Mesenchymal stem cell (in vitro differentiated cells and primary cell): Measurements from ENCODE around the gene LRRC8B.

ENCODE experiments used
- DNase-seq: peaks from one replicate; pipeline ENCODE4 v3.0.0-alpha.2; 2013
- H2AFZ ChIP-seq: one replicate; pipeline ENCODE4 v1.6.1; 2013; ENCODE audit warnings: low read depth, mild to moderate bottlenecking, control low read depth, inconsistent platforms, low read length, moderate library complexity
- H2AK5ac ChIP-seq: 2 replicates; pipeline ENCODE4 v1.6.1; 2013; ENCODE audit warnings: low read length, moderate library complexity, mild to moderate bottlenecking, inconsistent platforms; ENCODE audit not compliant: severe bottlenecking
- H2BK120ac ChIP-seq: one replicate; pipeline ENCODE4 v1.6.1; 2013; ENCODE audit warnings: low read depth, mild to moderate bottlenecking, inconsistent platforms, low read length, moderate library complexity
- H2BK12ac ChIP-seq, 2 experiments: one replicate each; pipeline ENCODE4 v1.6.1; 2013; ENCODE audit warnings: inconsistent platforms in 2 of 2, low read length in 2 of 2, mild to moderate bottlenecking in 2 of 2, moderate library complexity in 2 of 2, control low read depth in 1 of 2
- H2BK15ac ChIP-seq: one replicate; pipeline ENCODE4 v1.6.1; 2013; ENCODE audit warnings: mild to moderate bottlenecking, low read depth, inconsistent platforms; ENCODE audit not compliant: poor library complexity, severe bottlenecking
- H2BK5ac ChIP-seq: 2 replicates; pipeline ENCODE4 v1.6.1; 2013; ENCODE audit warnings: low read depth, mild to moderate bottlenecking, low read length, control low read depth, inconsistent platforms; ENCODE audit not compliant: poor library complexity, severe bottlenecking
- H3K14ac ChIP-seq, 2 experiments: one replicate each; pipeline ENCODE4 v1.6.1; 2013; ENCODE audit warnings: inconsistent platforms in 2 of 2, low read length in 2 of 2, control low read depth in 1 of 2, mild to moderate bottlenecking in 1 of 2, moderate library complexity in 1 of 2
- H3K18ac ChIP-seq, 2 experiments: one replicate each; pipeline ENCODE4 v1.6.1; 2013; ENCODE audit warnings: inconsistent platforms in 2 of 2, low read length in 2 of 2, control low read depth in 1 of 2, low read depth in 1 of 2, mild to moderate bottlenecking in 1 of 2
- H3K23ac ChIP-seq, 2 experiments: one replicate each; pipeline ENCODE4 v1.6.1; 2013; ENCODE audit warnings: inconsistent platforms in 2 of 2, low read length in 2 of 2, mild to moderate bottlenecking in 2 of 2, moderate library complexity in 2 of 2, control low read depth in 1 of 2
- H3K27ac ChIP-seq: 2 replicates; pipeline ENCODE4 v1.5.1; 2013; ENCODE audit warnings: mild to moderate bottlenecking, moderate library complexity, low read length, control low read depth, inconsistent platforms; ENCODE audit not compliant: poor library complexity, severe bottlenecking
- H3K27me3 ChIP-seq, 2 experiments: 2 replicates each; pipeline versions ENCODE4 v1.6.1 to v1.7.0; 2013; ENCODE audit warnings: low read length in 2 of 2, mild to moderate bottlenecking in 2 of 2, moderate library complexity in 2 of 2, control low read depth in 1 of 2, inconsistent platforms in 1 of 2; ENCODE audit not compliant: control insufficient read depth in 1 of 2, insufficient read depth in 1 of 2
- H3K36me3 ChIP-seq, 2 experiments: 2 replicates each; pipeline versions ENCODE4 v1.6.1 to v1.7.0; 2013; ENCODE audit warnings: low read length in 2 of 2, control low read depth in 1 of 2, inconsistent platforms in 1 of 2, low read depth in 1 of 2, mild to moderate bottlenecking in 1 of 2; ENCODE audit not compliant: insufficient read depth in 2 of 2, control insufficient read depth in 1 of 2
- H3K4ac ChIP-seq, 2 experiments: one replicate each; pipeline ENCODE4 v1.6.1; 2013; ENCODE audit warnings: inconsistent platforms in 2 of 2, low read length in 2 of 2, mild to moderate bottlenecking in 2 of 2, moderate library complexity in 2 of 2, control low read depth in 1 of 2, low read depth in 1 of 2
- H3K4me1 ChIP-seq: 2 replicates; pipeline ENCODE4 v1.6.1; 2013; ENCODE audit warnings: low read depth, low read length, control low read depth; ENCODE audit not compliant: control insufficient read depth, insufficient read depth
- H3K4me2 ChIP-seq: 2 replicates; pipeline ENCODE4 v1.6.1; 2013; ENCODE audit warnings: low read length, mild to moderate bottlenecking, inconsistent platforms; ENCODE audit not compliant: poor library complexity, severe bottlenecking
- H3K4me3 ChIP-seq, 2 experiments: 2 replicates each; pipeline versions ENCODE4 v1.5.1 to v1.7.0; 2013; ENCODE audit warnings: low read length in 2 of 2, mild to moderate bottlenecking in 2 of 2, control low read depth in 1 of 2, low read depth in 1 of 2; ENCODE audit not compliant: insufficient read depth in 1 of 2
- H3K79me1 ChIP-seq: replicated peaks from 2 replicates; pipeline ENCODE4 v1.6.1; 2013; ENCODE audit warnings: mild to moderate bottlenecking, control low read depth, low read length, inconsistent platforms; ENCODE audit not compliant: poor library complexity, severe bottlenecking
- H3K9ac ChIP-seq: 2 replicates; pipeline ENCODE4 v1.7.0; 2013; ENCODE audit warnings: mild to moderate bottlenecking, low read length, moderate library complexity
- H3K9me3 ChIP-seq: 2 replicates; pipeline ENCODE4 v1.7.0; 2013; ENCODE audit warnings: mild to moderate bottlenecking, low read length; ENCODE audit not compliant: control insufficient read depth
- H4K8ac ChIP-seq: one replicate; pipeline ENCODE4 v1.6.1; 2013; ENCODE audit warnings: inconsistent platforms, mild to moderate bottlenecking, low read length, moderate library complexity
- H4K91ac ChIP-seq: one replicate; pipeline ENCODE4 v1.6.1; 2013; ENCODE audit warnings: mild to moderate bottlenecking, low read length, inconsistent platforms
- WGBS: methylation state at CpG from one replicate; pipeline ENCODE4 v1.1.7; 2013; ENCODE audit warnings: mixed read lengths; 5-methylcytosine and 5-hydroxymethylcytosine counted together

LRRC8B gene

GRCh38 chr1:89610457-89611011 lies 85.9 kb downstream of the LRRC8B start:
- H3K4me1 ChIP-seq = peaks cover 1% of the 10 kb centered on the region
- H3K36me3 ChIP-seq = peaks cover 0 to 6% of the 10 kb centered on the region in 2 experiments
- H2BK15ac ChIP-seq = no peak overlapping the region
- DNase-seq = no peak
- 80% methylated on average over 13 of the region's 15 CpGs for WGBS
- H2BK12ac ChIP-seq = no peak overlapping the region
- no peak overlapping the region for H2AK5ac ChIP-seq
- H4K8ac ChIP-seq = no peak overlapping the region
- no peak overlapping the region for H3K9ac ChIP-seq
- no peak overlapping the region for H3K18ac ChIP-seq
- H4K91ac ChIP-seq = no peak overlapping the region
- no peak overlapping the region for H3K23ac ChIP-seq
- peak overlapping the region; percentile 27 for H2BK120ac ChIP-seq
- H3K4me2 ChIP-seq = no peak overlapping the region
- H3K79me1 ChIP-seq = no peaks in the 10 kb centered on the region
- no peak overlapping the region for H3K14ac ChIP-seq
- no peaks in the 10 kb centered on the region for H3K27me3 ChIP-seq
- H3K27ac ChIP-seq = no peak overlapping the region
- H3K4ac ChIP-seq = no peak overlapping the region
- H3K4me3 ChIP-seq = peak overlapping the region in 1 of 2 experiments; percentile 26
- no peak overlapping the region for H2AFZ ChIP-seq
- H2BK5ac ChIP-seq = no peak overlapping the region
- H3K9me3 ChIP-seq = no peaks in the 10 kb centered on the region

- no peak overlapping the region for H2BK15ac ChIP-seq
- no peak overlapping the region for H3K23ac ChIP-seq
- no CpG with 5 or more reads among the region's 1 CpG for WGBS
- no peak for DNase-seq
- peaks cover 0 to 6% of the 10 kb centered on the region in 2 experiments for H3K36me3 ChIP-seq
- no peak overlapping the region for H2AFZ ChIP-seq
- H3K4ac ChIP-seq = no peak overlapping the region
- H4K91ac ChIP-seq = no peak overlapping the region
- no peak overlapping the region for H2BK120ac ChIP-seq
- H3K14ac ChIP-seq = no peak overlapping the region
- no peak overlapping the region for H3K4me3 ChIP-seq
- no peak overlapping the region for H3K9ac ChIP-seq
- no peaks in the 10 kb centered on the region for H3K79me1 ChIP-seq
- no peak overlapping the region for H4K8ac ChIP-seq
- H3K18ac ChIP-seq = no peak overlapping the region
- H3K9me3 ChIP-seq = no peaks in the 10 kb centered on the region
- H3K27ac ChIP-seq = no peak overlapping the region
- H3K4me2 ChIP-seq = no peak overlapping the region
- no peaks in the 10 kb centered on the region for H3K4me1 ChIP-seq
- H2AK5ac ChIP-seq = no peak overlapping the region
- no peak overlapping the region for H2BK12ac ChIP-seq
- no peak overlapping the region for H2BK5ac ChIP-seq
- no peaks in the 10 kb centered on the region for H3K27me3 ChIP-seq
Observed at GRCh38 chr1:89611721-89612120, 87.1 kb downstream of the LRRC8B start.

GRCh38 chr1:89613928-89614327 lies 89.3 kb downstream of the LRRC8B start:
- Histone ChIP-seq H3K9ac (no peak overlapping the region), H3K36me3 (peaks cover 0 to 6% of the 10 kb centered on the region in 2 experiments), H3K27ac (no peak overlapping the region), H2AFZ (no peak overlapping the region), H3K23ac (peak overlapping the region in 1 of 2 experiments; percentile 14), H2BK15ac (no peak overlapping the region), H3K79me1 (no peaks in the 10 kb centered on the region), H3K4me1 (no peaks in the 10 kb centered on the region), H3K27me3 (no peaks in the 10 kb centered on the region), H2AK5ac (no peak overlapping the region), H4K8ac (no peak overlapping the region), H2BK5ac (no peak overlapping the region), H3K14ac (peak overlapping the region in 1 of 2 experiments; percentile 57), H4K91ac (no peak overlapping the region), H2BK12ac (no peak overlapping the region), H3K4me3 (no peak overlapping the region), H3K18ac (no peak overlapping the region), H2BK120ac (no peak overlapping the region), H3K4ac (no peak overlapping the region), H3K4me2 (no peak overlapping the region), H3K9me3 (no peaks in the 10 kb centered on the region)
- DNase-seq = no peak
- 83% methylated on average over 7 of the region's 7 CpGs for WGBS

GRCh38 chr1:89615676-89616598 lies 91.3 kb downstream of the LRRC8B start:
- Histone ChIP-seq H3K18ac (no peak overlapping the region), H2BK15ac (no peak overlapping the region), H2AFZ (no peak overlapping the region), H4K8ac (no peak overlapping the region), H3K4ac (no peak overlapping the region), H3K23ac (no peak overlapping the region), H3K4me2 (no peak overlapping the region), H3K14ac (no peak overlapping the region), H2BK12ac (no peak overlapping the region), H3K27me3 (no peaks in the 10 kb centered on the region), H3K9ac (no peak overlapping the region), H2AK5ac (no peak overlapping the region), H3K4me3 (no peak overlapping the region), H4K91ac (no peak overlapping the region), H2BK120ac (no peak overlapping the region), H2BK5ac (no peak overlapping the region), H3K36me3 (no peaks in the 10 kb centered on the region), H3K4me1 (no peaks in the 10 kb centered on the region), H3K79me1 (no peaks in the 10 kb centered on the region), H3K27ac (no peak overlapping the region), H3K9me3 (no peaks in the 10 kb centered on the region)
- WGBS = 94% methylated on average over 3 of the region's 3 CpGs
- no peak for DNase-seq
